Ovary (tissue), 3 donors: ENCODE results near the gene MPZL2.

Experiments
- EP300 ChIP-seq: sonication (generic); formaldehyde crosslinking; IDR thresholded peaks from one replicate; pipeline ENCODE4 v1.6.1; 2017; ENCODE audit warnings: antibody characterized with exemption
- POLR2A ChIP-seq: fragments of 450-650 bp; IDR thresholded peaks from one replicate; pipeline ENCODE4 v1.6.1; 2017; ENCODE audit warnings: antibody characterized with exemption, mild to moderate bottlenecking, moderate library complexity
- TF ChIP-seq, protein P1 (sequence below), 3 donors: fragments of 450-650 bp in 2 of 3; fragments of 200-600 bp in 1 of 3; IDR thresholded peaks; one replicate each; pipeline versions ENCODE4 v1.5.1 to v1.8.0; 2016 to 2022; ENCODE audit warnings: antibody characterized with exemption in 3 of 3, mild to moderate bottlenecking in 1 of 3
- donor health status: DM: no; HTN: no; CAD: no.

DNA sequence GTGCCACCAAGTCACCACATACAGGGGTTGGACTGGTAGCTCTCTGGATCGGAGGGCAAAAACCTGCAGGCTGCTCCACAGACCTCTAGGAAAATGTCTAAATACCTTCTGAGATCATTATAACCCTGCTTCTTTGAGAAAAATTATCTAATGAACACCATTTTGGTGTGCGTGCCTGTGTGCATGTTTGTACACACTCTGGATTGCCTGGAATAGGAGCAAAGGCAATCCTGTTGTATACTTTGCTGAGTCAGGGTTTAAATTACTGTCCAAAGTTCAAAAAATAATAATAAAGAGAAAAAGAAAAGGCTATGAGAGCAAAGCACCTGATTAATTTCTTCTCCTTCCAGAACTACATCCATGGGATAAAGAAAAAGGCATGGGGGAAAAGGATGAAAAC is 50.3 kb downstream of the MPZL2 start:
- TF ChIP-seq, protein P1, sequence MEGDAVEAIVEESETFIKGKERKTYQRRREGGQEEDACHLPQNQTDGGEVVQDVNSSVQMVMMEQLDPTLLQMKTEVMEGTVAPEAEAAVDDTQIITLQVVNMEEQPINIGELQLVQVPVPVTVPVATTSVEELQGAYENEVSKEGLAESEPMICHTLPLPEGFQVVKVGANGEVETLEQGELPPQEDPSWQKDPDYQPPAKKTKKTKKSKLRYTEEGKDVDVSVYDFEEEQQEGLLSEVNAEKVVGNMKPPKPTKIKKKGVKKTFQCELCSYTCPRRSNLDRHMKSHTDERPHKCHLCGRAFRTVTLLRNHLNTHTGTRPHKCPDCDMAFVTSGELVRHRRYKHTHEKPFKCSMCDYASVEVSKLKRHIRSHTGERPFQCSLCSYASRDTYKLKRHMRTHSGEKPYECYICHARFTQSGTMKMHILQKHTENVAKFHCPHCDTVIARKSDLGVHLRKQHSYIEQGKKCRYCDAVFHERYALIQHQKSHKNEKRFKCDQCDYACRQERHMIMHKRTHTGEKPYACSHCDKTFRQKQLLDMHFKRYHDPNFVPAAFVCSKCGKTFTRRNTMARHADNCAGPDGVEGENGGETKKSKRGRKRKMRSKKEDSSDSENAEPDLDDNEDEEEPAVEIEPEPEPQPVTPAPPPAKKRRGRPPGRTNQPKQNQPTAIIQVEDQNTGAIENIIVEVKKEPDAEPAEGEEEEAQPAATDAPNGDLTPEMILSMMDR (IDR thresholded peaks at IDR 0.05) = no peak
- TF ChIP-seq POLR2A (no peak), EP300 (no peak)
